Activated CD4-positive, alpha-beta memory T cell treated with anti-CD3 and anti-CD28 coated beads for 36 hours (primary cell): ENCODE results near the gene RGS10. TPM values are rescaled to one million over a fixed set of nuclear protein-coding genes. Genes with fewer than 3 reads are reported as not detected.
"Not testable (repeated sequence)": the region's sequence is repeated elsewhere in the genome, so short reads cannot be mapped to it uniquely, and the experiment has no call there.

ENCODE experiments used
- CTCF ChIA-PET: fragments of 350-600 bp; sonication (Branson Sonifier 250); formaldehyde crosslinking; loops from one replicate; lab custom pipeline; 2021; ENCODE audit warnings: antibody characterized with exemption, inconsistent platforms; lab: Charles Lee
- POLR2A ChIA-PET: fragments of 350-600 bp; sonication (Branson Sonifier 250); formaldehyde crosslinking; loops from one replicate; lab custom pipeline; 2021; ENCODE audit warnings: antibody characterized with exemption; lab: Charles Lee
- DNase-seq: peaks from one replicate; pipeline ENCODE4 v3.0.0-alpha.2; 2020
- H3K27ac Mint-ChIP-seq: one replicate; pipeline ENCODE4 v1.8.0; 2021; ENCODE audit warnings: mixed read lengths
- H3K27me3 Mint-ChIP-seq: one replicate; pipeline ENCODE4 v1.8.0; 2021; ENCODE audit warnings: mixed read lengths
- H3K36me3 Mint-ChIP-seq: one replicate; pipeline ENCODE4 v1.8.0; 2021; ENCODE audit warnings: mixed read lengths
- H3K4me1 Mint-ChIP-seq: one replicate; pipeline ENCODE4 v1.8.0; 2021; ENCODE audit warnings: low read depth, mixed read lengths
- H3K4me3 Mint-ChIP-seq: one replicate; pipeline ENCODE4 v1.8.0; 2021; ENCODE audit warnings: mild to moderate bottlenecking, mixed read lengths
- H3K9me3 Mint-ChIP-seq: one replicate; pipeline ENCODE4 v1.8.0; 2021; ENCODE audit warnings: mixed read lengths
- intact Hi-C: fragments of 100-400 bp; cut with micrococcal nuclease; formaldehyde crosslinking; loops from one replicate; pipeline ENCODE4 v1.15.1; 2023
- total RNA-seq, 2 experiments: library from RNA; stranded (reverse); gene quantifications; one replicate each; pipeline ENCODE4 v1.2.3, GENCODE V29; 2021

The RGS10 gene, protein sequence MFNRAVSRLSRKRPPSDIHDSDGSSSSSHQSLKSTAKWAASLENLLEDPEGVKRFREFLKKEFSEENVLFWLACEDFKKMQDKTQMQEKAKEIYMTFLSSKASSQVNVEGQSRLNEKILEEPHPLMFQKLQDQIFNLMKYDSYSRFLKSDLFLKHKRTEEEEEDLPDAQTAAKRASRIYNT
- 100 to 1,000 TPM; 158 to 173 TPM for total RNA-seq

DNA sequence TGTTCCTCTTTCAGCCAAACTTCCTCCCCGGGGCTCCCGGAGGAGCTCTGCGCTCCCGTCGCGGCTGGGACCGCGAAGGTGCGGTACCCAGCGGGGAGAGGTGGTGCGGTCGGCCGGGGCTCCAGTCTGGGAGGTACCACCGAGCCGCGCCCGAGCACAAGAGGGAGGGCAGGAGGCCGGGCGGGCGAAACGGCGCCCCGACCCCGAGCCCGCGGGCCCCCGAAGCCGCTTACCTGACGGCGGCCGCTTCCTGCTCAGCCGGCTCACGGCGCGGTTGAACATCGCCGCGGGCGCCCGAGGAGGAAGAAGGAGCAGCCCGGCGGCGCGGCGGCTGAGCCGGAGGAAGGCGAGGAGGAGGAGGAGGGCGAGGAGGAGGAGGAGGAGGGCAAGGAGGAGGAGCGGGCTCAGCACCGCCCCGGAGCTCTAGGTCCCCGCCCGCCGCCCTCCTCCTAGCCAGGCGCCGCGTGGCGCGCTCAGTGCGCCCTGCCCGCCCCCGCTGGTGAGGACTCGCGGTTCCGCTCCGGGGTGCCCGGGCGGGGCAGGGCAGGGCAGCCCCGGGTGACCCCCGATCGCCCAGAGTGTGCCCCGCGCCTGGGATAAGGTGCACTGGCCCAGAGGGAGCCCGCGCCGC lies at the start of gene RGS10:
Gene RGS10 (minus strand): TSS at position 363 of the 631 bp plus-strand sequence. CDS start 81 bp downstream, at position 282.
- H3K4me1 Mint-ChIP-seq, result peaks cover 41% of the 10 kb centered on the region
- POLR2A ChIA-PET, result interaction anchor here (0.6 to 2.9 kb wide), 14 partner anchors 15 to 787 kb away, joined by 3 to 20 read pairs (median 4); partner anchors contain the start of genes BAG3, CACUL1, GRK5 and INPP5F
- peak within 1 kb of the TSS; percentile 87 for H3K27ac Mint-ChIP-seq
- H3K4me3 Mint-ChIP-seq, result peak within 1 kb of the TSS; percentile 81
- DNase-seq, result peak; percentile 89
- no peaks in the 10 kb centered on the region for H3K27me3 Mint-ChIP-seq
- no peaks in the 10 kb centered on the region for H3K9me3 Mint-ChIP-seq
- peaks cover 6% of the 10 kb centered on the region for H3K36me3 Mint-ChIP-seq
- CTCF ChIA-PET, result interaction anchor here (0.7 to 2.8 kb wide), 15 partner anchors 15 to 378 kb away, joined by 3 to 26 read pairs (median 5); partner anchors contain the start of gene GRK5
- intact Hi-C loops, result loop anchor here (1.0 to 5.0 kb wide), 7 partner anchors 34 to 790 kb away; partner anchors contain the start of genes CACUL1, INPP5F and PRDX3

DNA sequence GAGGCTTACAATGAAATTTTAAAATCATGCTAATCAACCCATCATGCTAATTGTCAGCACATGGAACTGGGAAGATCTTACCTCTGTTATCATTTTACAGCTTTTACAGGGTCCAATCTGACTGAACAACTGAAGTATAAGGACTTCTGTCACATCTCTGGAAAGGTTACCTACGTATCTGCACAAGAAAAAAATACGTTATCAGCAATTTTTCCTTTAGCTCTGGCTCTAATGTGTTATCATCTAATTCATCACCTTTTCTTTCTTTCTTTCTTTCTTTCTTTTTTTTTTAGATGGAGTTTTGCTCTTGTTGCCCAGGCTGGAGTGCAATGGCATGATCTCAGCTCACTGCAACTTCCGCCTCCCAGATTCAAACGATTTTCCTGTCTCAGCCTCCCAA lies 45.6 kb upstream of the RGS10 start:
- peaks cover 9% of the 10 kb centered on the region for H3K36me3 Mint-ChIP-seq
- POLR2A ChIA-PET, result interaction anchor here (0.6 kb wide), 1 partner anchor 330 kb away, joined by 4 read pairs; no protein-coding TSS in a partner anchor
- H3K9me3 Mint-ChIP-seq, result no peaks in the 10 kb centered on the region
- CTCF ChIA-PET, result interaction anchor here (1.3 kb wide), 1 partner anchor 15 kb away, joined by 6 read pairs; no protein-coding TSS in a partner anchor
- H3K27ac Mint-ChIP-seq, result no peak overlapping the region
- intact Hi-C loops, result no loop called here
- H3K4me3 Mint-ChIP-seq, result no peak overlapping the region
- DNase-seq, result no peak
- peaks cover 28% of the 10 kb centered on the region for H3K4me1 Mint-ChIP-seq
- H3K27me3 Mint-ChIP-seq, result no peaks in the 10 kb centered on the region

DNA sequence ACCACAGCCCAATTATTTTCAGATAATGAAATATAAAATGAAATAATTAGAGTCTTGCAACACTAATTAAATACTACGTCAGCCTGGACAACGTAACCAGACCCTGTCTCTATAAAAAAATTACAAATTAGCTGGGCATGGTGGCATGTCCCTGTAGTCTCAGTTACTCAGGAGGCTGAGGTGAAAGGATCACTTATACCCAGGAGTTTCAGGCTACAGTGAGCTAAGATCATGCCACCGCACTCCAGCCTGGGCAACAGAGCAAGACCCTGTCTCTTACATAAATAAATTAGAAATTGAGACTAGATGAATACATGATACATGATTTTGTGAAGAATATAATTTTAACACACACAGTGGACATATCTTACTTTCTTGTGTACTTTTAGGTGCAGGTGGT lies 35.8 kb upstream of the RGS10 start:
- Mint-ChIP-seq H3K4me1 (peaks cover 25% of the 10 kb centered on the region), H3K27me3 (no peaks in the 10 kb centered on the region), H3K4me3 (no peak overlapping the region), H3K27ac (no peak overlapping the region), H3K9me3 (no peaks in the 10 kb centered on the region), H3K36me3 (peaks cover 50% of the 10 kb centered on the region)
- ChIA-PET POLR2A (interaction anchor here (2.1 kb wide), 1 partner anchor 36 kb away, joined by 6 read pairs; the partner anchor contains the start of gene RGS10), CTCF (no interaction called here)
- no peak for DNase-seq
- intact Hi-C loops, result no loop called here

- Mint-ChIP-seq H3K27ac (peak overlapping the region; percentile 44), H3K4me1 (peaks cover 20% of the 10 kb centered on the region), H3K36me3 (peaks cover 42% of the 10 kb centered on the region), H3K4me3 (no peak overlapping the region), H3K9me3 (no peaks in the 10 kb centered on the region), H3K27me3 (no peaks in the 10 kb centered on the region)
- intact Hi-C loops, result loop anchor here (2.0 kb wide), 1 partner anchor 33 kb away; the partner anchor contains the start of gene RGS10
- no peak for DNase-seq
- POLR2A ChIA-PET, result no interaction called here
- CTCF ChIA-PET, result interaction anchor here (1.8 kb wide), 1 partner anchor 27 kb away, joined by 4 read pairs; no protein-coding TSS in a partner anchor
These were observed 33.5 kb upstream of the RGS10 start for GRCh38 chr10:119575991-119576390.

DNA sequence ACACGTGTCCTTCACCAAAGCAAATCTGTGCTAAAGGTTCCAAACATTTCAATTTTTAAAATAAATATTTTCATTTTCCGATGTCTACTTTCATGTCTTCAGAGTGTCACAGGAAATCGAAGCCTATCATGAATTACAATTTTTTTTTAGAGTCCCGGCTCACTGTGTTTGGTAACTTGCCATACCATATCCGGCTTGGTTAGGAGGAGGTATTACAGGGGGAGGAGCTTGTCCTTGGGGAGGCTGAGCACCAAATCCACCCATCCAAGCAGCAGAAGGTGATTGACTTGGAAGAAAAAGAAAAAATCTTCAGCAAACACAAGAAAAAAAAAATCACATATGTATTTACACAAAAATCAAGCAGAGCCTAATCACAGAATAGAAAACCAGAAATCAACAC lies 33.0 kb upstream of the RGS10 start:
- H3K4me3 Mint-ChIP-seq, result no peak overlapping the region
- H3K4me1 Mint-ChIP-seq, result peaks cover 20% of the 10 kb centered on the region
- peak; percentile 25 for DNase-seq
- H3K27me3 Mint-ChIP-seq, result no peaks in the 10 kb centered on the region
- ChIA-PET POLR2A (interaction anchor here (0.5 kb wide), 1 partner anchor 27 kb away, joined by 3 read pairs; no protein-coding TSS in a partner anchor), CTCF (interaction anchor here (0.7 kb wide), 1 partner anchor 81 kb away, joined by 3 read pairs; no protein-coding TSS in a partner anchor)
- intact Hi-C loops, result no loop called here
- peak overlapping the region; percentile 73 for H3K27ac Mint-ChIP-seq
- H3K9me3 Mint-ChIP-seq, result no peaks in the 10 kb centered on the region
- peaks cover 42% of the 10 kb centered on the region for H3K36me3 Mint-ChIP-seq

GRCh38 chr10:119567978-119568377 lies 25.5 kb upstream of the RGS10 start:
- H3K27me3 Mint-ChIP-seq, result no peaks in the 10 kb centered on the region
- H3K4me3 Mint-ChIP-seq, result no peak overlapping the region
- intact Hi-C loops, result no loop called here
- CTCF ChIA-PET, result interaction anchor here (1.7 kb wide), 1 partner anchor 78 kb away, joined by 3 read pairs; no protein-coding TSS in a partner anchor
- no peaks in the 10 kb centered on the region for H3K4me1 Mint-ChIP-seq
- no peak overlapping the region for H3K27ac Mint-ChIP-seq
- DNase-seq, result no peak
- H3K36me3 Mint-ChIP-seq, result peaks cover 2% of the 10 kb centered on the region
- H3K9me3 Mint-ChIP-seq, result no peaks in the 10 kb centered on the region
- POLR2A ChIA-PET, result no interaction called here

DNA sequence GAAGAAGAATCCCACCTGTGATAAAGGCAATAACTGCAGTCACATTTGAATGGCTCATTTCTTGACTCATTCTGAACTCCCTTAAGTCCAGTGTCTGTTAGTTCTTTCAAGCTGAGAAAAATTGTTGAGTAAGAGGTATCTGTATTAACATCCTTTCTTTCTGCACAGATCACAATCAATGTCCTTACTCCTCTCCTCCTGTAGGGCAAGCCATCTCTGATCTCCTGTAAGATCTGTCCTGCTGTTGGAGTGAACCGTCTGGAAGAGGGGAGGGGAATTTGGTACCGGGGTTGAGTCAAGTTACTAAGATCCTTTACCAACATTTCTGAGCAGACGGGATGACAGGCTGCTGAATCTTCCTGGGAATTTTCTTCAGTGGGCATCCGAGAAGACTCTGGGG lies 19.6 kb upstream of the RGS10 start:
- Mint-ChIP-seq H3K9me3 (no peaks in the 10 kb centered on the region), H3K27ac (no peak overlapping the region), H3K4me3 (no peak overlapping the region), H3K27me3 (no peaks in the 10 kb centered on the region), H3K36me3 (no peaks in the 10 kb centered on the region), H3K4me1 (no peaks in the 10 kb centered on the region)
- DNase-seq, result no peak
- ChIA-PET POLR2A (no interaction called here), CTCF (no interaction called here)
- intact Hi-C loops, result no loop called here

DNA sequence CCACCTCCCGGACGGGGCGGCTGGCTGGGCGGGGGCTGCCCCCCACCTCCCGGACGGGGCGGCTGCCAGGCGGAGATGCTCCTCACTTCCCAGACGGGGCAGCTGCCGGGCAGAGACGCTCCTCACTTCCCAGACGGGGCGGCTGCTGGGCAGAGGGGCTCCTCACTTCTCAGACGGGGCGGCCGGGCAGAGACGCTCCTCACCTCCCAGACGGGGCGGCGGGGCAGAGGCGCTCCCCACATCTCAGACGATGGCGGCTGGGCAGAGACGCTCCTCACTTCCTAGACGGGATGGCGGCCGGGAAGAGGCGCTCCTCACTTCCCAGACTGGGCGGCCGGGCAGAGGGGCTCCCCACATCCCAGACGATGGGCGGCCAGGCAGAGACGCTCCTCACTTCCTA lies 17.0 kb upstream of the RGS10 start:
- DNase-seq, intact Hi-C loops, H3K27ac Mint-ChIP-seq, H3K4me1 Mint-ChIP-seq, H3K4me3 Mint-ChIP-seq, POLR2A ChIA-PET, H3K27me3 Mint-ChIP-seq, H3K9me3 Mint-ChIP-seq, H3K36me3 Mint-ChIP-seq, CTCF ChIA-PET: not testable (repeated sequence)

- H3K36me3 Mint-ChIP-seq, intact Hi-C loops, H3K27ac Mint-ChIP-seq, DNase-seq, H3K9me3 Mint-ChIP-seq, H3K4me3 Mint-ChIP-seq, POLR2A ChIA-PET, H3K4me1 Mint-ChIP-seq, H3K27me3 Mint-ChIP-seq: not testable (repeated sequence)
- CTCF ChIA-PET, result interaction anchor here (1.0 to 1.1 kb wide), 2 partner anchors 12 to 46 kb away, joined by 3 to 4 read pairs; no protein-coding TSS in a partner anchor
These were observed 13.6 kb upstream of the RGS10 start for GRCh38 chr10:119556081-119556480.

GRCh38 chr10:119555178-119555784 lies 12.8 kb upstream of the RGS10 start:
- Mint-ChIP-seq H3K27ac (no peak overlapping the region), H3K4me3 (no peak overlapping the region), H3K4me1 (no peaks in the 10 kb centered on the region), H3K27me3 (no peaks in the 10 kb centered on the region), H3K36me3 (no peaks in the 10 kb centered on the region), H3K9me3 (no peaks in the 10 kb centered on the region)
- DNase-seq, result no peak
- ChIA-PET POLR2A (no interaction called here), CTCF (no interaction called here)
- intact Hi-C loops, result no loop called here

- no peaks in the 10 kb centered on the region for H3K36me3 Mint-ChIP-seq
- intact Hi-C loops, result no loop called here
- ChIA-PET CTCF (no interaction called here), POLR2A (no interaction called here)
- H3K4me3 Mint-ChIP-seq, result no peak overlapping the region
- H3K27ac Mint-ChIP-seq, result no peak overlapping the region
- H3K4me1 Mint-ChIP-seq, result no peaks in the 10 kb centered on the region
- H3K27me3 Mint-ChIP-seq, result no peaks in the 10 kb centered on the region
- H3K9me3 Mint-ChIP-seq, result no peaks in the 10 kb centered on the region
- DNase-seq, result no peak
These were observed 8.3 kb upstream of the RGS10 start for GRCh38 chr10:119550827-119551226.
